A673 (cell line): Measurements from ENCODE around the gene EZH1.
"Not testable (repeated sequence)": the region's sequence is repeated elsewhere in the genome, so short reads cannot be mapped to it uniquely, and the experiment has no call there.

Source experiments
- CTCF ChIP-seq: fragments of 300-800, 200-600 bp; sonication (generic); conservative IDR thresholded peaks from 2 replicates; pipeline ENCODE4 v1.5.1; 2017; ENCODE audit warnings: low read depth, mild to moderate bottlenecking, antibody characterized with exemption, low read length, moderate library complexity, mixed read lengths
- EZH2 ChIP-seq: fragments of 200-600 bp; sonication (generic); IDR thresholded peaks from 2 replicates; pipeline ENCODE4 v1.6.1; 2017; ENCODE audit warnings: borderline replicate concordance, low read depth, mild to moderate bottlenecking, mixed read lengths, antibody characterized with exemption, low read length; ENCODE audit not compliant: poor library complexity, severe bottlenecking

- TF ChIP-seq EZH2, CTCF: not testable (repeated sequence)
Measured at GRCh38 chr17:42742916-42743315, 1.9 kb downstream of the EZH1 start.
